Spleen (tissue), 7 donors: ENCODE data around the gene CNNM1.

Source experiments
- POLR2A ChIP-seq, 3 donors: fragments of 450-650 bp; IDR thresholded peaks; one replicate each; pipeline ENCODE4 v1.5.1; 2017; ENCODE audit warnings: antibody characterized with exemption in 3 of 3, mild to moderate bottlenecking in 1 of 3
- TF ChIP-seq, protein P1 (sequence below), 11 experiments: fragments of 200-600 bp in 7 of 11; fragments of 450-650 bp in 4 of 11; sonication (generic) in 4 of 11; IDR thresholded peaks in 8 of 11; conservative IDR thresholded peaks in 3 of 11; 1 replicate in 7 of 11; 2 replicates in 4 of 11; pipeline versions ENCODE4 v1.4.0 to v1.8.0; 2016 to 2021; ENCODE audit warnings: antibody characterized with exemption in 11 of 11, inconsistent platforms in 4 of 11, mild to moderate bottlenecking in 1 of 11
- donor health status: DM: no; HTN: no; CAD: no; lungs with moderate emphysema.
- donor health status: DM: no; HTN: no; CAD: no.
- donor health status: DM: no; HTN: no; CAD: no.

DNA sequence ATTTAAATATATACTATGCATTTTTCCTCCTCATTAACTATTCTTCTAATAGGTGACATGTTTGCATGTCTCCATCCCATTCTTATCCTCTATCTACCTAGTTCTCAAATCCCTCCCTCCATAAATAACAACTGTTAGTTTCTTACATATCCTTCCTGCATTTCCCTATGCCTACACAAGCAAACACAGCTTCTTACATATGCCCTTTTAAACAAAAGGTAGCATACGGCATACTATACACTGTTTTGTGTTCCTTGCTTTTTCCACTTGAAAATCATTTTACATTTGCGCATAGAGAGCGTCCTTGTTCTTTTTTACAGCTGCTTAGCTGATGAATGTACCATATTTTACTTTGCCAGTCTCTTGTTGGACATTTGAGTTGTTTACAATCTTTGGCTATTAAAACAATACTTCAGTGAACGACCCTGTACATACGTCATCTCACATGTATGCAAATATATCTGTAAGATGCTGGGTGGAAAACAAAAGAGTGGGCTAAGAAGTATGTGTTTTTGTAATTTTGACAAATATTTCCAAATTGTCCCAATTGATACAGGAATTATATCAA is 93.5 kb downstream of the CNNM1 start:
- TF ChIP-seq, protein P1, sequence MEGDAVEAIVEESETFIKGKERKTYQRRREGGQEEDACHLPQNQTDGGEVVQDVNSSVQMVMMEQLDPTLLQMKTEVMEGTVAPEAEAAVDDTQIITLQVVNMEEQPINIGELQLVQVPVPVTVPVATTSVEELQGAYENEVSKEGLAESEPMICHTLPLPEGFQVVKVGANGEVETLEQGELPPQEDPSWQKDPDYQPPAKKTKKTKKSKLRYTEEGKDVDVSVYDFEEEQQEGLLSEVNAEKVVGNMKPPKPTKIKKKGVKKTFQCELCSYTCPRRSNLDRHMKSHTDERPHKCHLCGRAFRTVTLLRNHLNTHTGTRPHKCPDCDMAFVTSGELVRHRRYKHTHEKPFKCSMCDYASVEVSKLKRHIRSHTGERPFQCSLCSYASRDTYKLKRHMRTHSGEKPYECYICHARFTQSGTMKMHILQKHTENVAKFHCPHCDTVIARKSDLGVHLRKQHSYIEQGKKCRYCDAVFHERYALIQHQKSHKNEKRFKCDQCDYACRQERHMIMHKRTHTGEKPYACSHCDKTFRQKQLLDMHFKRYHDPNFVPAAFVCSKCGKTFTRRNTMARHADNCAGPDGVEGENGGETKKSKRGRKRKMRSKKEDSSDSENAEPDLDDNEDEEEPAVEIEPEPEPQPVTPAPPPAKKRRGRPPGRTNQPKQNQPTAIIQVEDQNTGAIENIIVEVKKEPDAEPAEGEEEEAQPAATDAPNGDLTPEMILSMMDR (IDR thresholded peaks at IDR 0.05 in 8 of 11, conservative IDR thresholded peaks at IDR 0.05 in 3 of 11): no peak
- no peak for TF ChIP-seq POLR2A (IDR thresholded peaks at IDR 0.05)
